ENCODE measurements around the gene NLGN1. TPM values are rescaled to one million over a fixed set of nuclear protein-coding genes. Genes with fewer than 3 reads are reported as not detected.

The NLGN1 gene
- total RNA-seq, 1 donor from 2014 or later, result 3.9 TPM

DNA sequence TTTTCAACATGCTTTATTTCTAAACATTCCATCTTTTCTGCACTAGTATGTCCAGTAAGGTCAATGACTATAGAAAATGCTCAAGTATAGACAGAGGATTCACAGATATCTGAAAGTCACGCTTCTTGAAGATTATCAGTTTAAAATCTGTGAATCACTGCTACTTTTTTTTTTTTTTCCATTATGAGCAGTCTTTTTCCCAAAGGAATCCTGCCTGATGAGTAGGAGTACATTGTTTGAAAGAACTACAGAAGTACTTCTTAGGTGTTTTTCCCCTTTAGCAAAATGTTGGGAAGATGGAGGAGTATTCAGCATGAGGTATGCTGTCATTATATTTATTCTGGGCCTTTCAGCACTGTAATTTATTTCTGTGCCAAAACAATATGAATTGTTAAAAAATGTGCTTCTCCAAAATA lies 266.2 kb downstream of the NLGN1 start:
- H3K36me3 ChIP-seq, result no peaks in the 10 kb centered on the region
- no peak for DNase-seq
- ATAC-seq, result no peak
- intact Hi-C loops (cut with DNase I), result no loop called here
- TF ChIP-seq, protein P1, sequence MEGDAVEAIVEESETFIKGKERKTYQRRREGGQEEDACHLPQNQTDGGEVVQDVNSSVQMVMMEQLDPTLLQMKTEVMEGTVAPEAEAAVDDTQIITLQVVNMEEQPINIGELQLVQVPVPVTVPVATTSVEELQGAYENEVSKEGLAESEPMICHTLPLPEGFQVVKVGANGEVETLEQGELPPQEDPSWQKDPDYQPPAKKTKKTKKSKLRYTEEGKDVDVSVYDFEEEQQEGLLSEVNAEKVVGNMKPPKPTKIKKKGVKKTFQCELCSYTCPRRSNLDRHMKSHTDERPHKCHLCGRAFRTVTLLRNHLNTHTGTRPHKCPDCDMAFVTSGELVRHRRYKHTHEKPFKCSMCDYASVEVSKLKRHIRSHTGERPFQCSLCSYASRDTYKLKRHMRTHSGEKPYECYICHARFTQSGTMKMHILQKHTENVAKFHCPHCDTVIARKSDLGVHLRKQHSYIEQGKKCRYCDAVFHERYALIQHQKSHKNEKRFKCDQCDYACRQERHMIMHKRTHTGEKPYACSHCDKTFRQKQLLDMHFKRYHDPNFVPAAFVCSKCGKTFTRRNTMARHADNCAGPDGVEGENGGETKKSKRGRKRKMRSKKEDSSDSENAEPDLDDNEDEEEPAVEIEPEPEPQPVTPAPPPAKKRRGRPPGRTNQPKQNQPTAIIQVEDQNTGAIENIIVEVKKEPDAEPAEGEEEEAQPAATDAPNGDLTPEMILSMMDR (IDR thresholded peaks at IDR 0.05), result no peak
- H3K4me1 ChIP-seq, result no peaks in the 10 kb centered on the region
- no peak overlapping the region for H3K27ac ChIP-seq
- no peaks in the 10 kb centered on the region for H3K27me3 ChIP-seq (ENCODE audit: low read depth)
- H3K9me3 ChIP-seq, result no peaks in the 10 kb centered on the region
- H3K4me3 ChIP-seq, result no peak overlapping the region

DNA sequence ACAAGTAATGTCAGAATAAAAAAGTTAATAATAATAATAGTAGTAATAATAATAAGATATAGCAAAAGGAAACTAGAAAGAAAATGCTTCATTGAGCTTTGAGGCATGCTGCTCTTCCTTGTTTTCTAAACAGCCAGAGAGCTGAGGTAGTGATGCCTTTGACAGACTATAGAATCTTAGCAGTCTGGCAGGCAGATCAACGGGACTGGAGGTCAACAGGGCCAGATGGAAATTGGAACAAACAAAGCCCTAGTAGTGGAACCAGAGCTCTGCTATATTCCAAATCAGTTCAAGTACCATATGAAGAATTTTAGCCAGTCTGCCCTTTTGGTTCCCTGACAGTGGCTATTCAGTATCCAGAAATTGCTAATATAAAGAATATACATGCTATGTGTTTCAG lies 278.6 kb downstream of the NLGN1 start:
- H3K4me1 ChIP-seq, result no peaks in the 10 kb centered on the region
- DNase-seq, result no peak
- no peak overlapping the region for H3K27ac ChIP-seq
- no peak overlapping the region for H3K4me3 ChIP-seq
- TF ChIP-seq, protein P1 (IDR thresholded peaks at IDR 0.05), result no peak
- no peaks in the 10 kb centered on the region for H3K27me3 ChIP-seq (ENCODE audit: low read depth)
- ATAC-seq, result no peak
- H3K9me3 ChIP-seq, result no peaks in the 10 kb centered on the region
- H3K36me3 ChIP-seq, result no peaks in the 10 kb centered on the region
- intact Hi-C loops (cut with DNase I), result no loop called here

DNA sequence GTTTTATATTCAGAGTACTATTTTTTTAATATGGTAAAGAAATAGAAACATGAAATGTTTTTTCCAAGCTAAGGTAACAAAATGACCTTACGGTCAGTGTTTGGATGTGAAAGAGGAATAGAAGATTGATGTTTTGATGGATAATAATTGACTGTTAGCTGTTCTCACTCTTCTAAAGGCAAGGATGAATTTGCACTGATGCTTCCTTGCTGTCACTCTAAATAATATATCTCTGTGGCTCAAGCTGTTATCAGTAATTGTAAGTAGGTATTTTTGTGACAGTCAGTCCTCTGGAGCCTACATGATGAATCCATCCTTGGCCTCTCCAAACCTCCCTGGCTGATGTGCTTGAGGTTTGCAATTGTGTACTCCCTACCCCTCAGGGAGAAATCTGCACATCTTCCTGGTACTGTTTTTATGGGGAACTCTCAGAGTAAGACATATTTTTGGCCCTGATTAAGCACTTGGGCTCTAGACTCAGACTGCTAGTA lies 283.7 kb downstream of the NLGN1 start:
- Histone ChIP-seq H3K27me3 (ENCODE audit: low read depth) (no peaks in the 10 kb centered on the region), H3K4me3 (no peak overlapping the region), H3K27ac (no peak overlapping the region), H3K36me3 (no peaks in the 10 kb centered on the region), H3K9me3 (no peaks in the 10 kb centered on the region), H3K4me1 (no peaks in the 10 kb centered on the region)
- TF ChIP-seq, protein P1 (IDR thresholded peaks at IDR 0.05), result no peak
- intact Hi-C loops (cut with DNase I), result no loop called here
- ATAC-seq (no peak), DNase-seq (no peak)

DNA sequence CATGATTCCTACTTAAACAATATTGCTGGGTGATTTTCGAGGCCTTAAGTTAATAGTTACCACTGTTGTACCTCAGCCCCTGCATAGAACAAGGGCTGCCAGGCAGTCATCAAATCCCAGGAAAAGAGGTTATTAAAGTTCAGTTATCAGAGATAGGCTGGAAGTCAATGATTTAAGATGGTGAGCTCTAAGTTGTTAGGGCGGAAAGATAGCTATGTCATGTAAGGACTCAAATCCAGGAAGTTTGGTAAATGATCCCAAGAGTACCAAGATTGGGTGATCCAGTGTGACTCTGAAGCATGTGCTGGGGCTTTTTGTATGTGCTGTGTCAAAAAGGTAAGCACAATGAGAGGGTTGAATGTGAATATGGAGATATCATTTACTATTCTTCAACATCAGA lies 287.9 kb downstream of the NLGN1 start:
- intact Hi-C loops (cut with DNase I), result no loop called here
- Histone ChIP-seq H3K27ac (no peak overlapping the region), H3K27me3 (ENCODE audit: low read depth) (no peaks in the 10 kb centered on the region), H3K4me1 (no peaks in the 10 kb centered on the region), H3K36me3 (no peaks in the 10 kb centered on the region), H3K9me3 (no peaks in the 10 kb centered on the region), H3K4me3 (no peak overlapping the region)
- ATAC-seq, result no peak
- TF ChIP-seq, protein P1 (IDR thresholded peaks at IDR 0.05), result no peak
- no peak for DNase-seq

DNA sequence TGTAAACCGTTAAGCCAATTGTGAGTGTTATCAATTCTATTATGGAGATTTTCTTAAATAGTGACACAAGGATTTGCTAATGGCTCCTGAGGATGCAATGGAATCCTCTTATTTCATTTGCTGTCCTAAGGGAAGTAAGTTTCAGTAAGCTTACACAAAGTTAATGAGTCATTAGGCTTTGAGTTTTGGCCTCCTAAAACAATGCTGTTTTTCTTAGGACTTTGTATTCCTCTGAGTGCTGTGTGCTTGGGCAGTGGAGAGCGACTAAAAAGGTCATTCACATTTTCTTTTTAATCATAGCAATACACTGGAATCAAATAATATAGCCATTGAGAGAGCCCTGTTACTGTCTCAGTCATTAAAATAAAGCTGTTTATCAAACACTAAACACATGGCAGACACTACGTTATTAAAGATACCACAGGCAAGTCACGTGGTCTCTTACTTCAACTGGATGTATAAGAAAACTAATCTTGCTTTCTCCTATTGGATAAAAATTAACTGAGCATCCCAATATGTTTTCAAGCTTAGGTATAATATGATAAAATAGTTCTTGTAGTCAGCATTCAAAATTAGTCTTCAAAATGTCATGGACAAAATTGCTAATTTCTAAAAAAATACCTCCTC lies 290.8 kb downstream of the NLGN1 start:
- ATAC-seq, result no peak
- no peaks in the 10 kb centered on the region for H3K9me3 ChIP-seq
- no peaks in the 10 kb centered on the region for H3K36me3 ChIP-seq
- DNase-seq, result no peak
- no peak overlapping the region for H3K27ac ChIP-seq
- no peaks in the 10 kb centered on the region for H3K27me3 ChIP-seq (ENCODE audit: low read depth)
- TF ChIP-seq, protein P1 (IDR thresholded peaks at IDR 0.05), result no peak
- intact Hi-C loops (cut with DNase I), result no loop called here
- no peak overlapping the region for H3K4me3 ChIP-seq
- no peaks in the 10 kb centered on the region for H3K4me1 ChIP-seq

Data from lower lobe of right lung (tissue), 2 donors.